GM10248 (cell line): ENCODE data around the gene PKDCC.
"Not testable (repeated sequence)": the region's sequence is repeated elsewhere in the genome, so short reads cannot be mapped to it uniquely, and the experiment has no call there.

Source experiments
- CTCF ChIA-PET: fragments of 300-600 bp; sonication (Branson Sonifier 250); formaldehyde crosslinking; extraction: SDS; loops from one replicate; lab custom pipeline; 2021; ENCODE audit warnings: antibody characterized with exemption; lab: Yijun Ruan, JAX
- POLR2A ChIA-PET: fragments of 350-650 bp; sonication (Branson Sonifier 250); formaldehyde crosslinking; extraction: SDS; loops from one replicate; lab custom pipeline; 2020; ENCODE audit warnings: antibody characterized with exemption; lab: Yijun Ruan, JAX
- DNase-seq: peaks from one replicate; pipeline ENCODE4 v3.0.0; 2012; ENCODE audit errors: extremely low spot score
- CTCF ChIP-seq: IDR thresholded peaks from 2 replicates; pipeline ENCODE4 v1.5.1; 2012; ENCODE audit warnings: mild to moderate bottlenecking, low read depth; ENCODE audit errors: extremely low read depth, missing control alignments, control extremely low read depth

PKDCC gene

DNA sequence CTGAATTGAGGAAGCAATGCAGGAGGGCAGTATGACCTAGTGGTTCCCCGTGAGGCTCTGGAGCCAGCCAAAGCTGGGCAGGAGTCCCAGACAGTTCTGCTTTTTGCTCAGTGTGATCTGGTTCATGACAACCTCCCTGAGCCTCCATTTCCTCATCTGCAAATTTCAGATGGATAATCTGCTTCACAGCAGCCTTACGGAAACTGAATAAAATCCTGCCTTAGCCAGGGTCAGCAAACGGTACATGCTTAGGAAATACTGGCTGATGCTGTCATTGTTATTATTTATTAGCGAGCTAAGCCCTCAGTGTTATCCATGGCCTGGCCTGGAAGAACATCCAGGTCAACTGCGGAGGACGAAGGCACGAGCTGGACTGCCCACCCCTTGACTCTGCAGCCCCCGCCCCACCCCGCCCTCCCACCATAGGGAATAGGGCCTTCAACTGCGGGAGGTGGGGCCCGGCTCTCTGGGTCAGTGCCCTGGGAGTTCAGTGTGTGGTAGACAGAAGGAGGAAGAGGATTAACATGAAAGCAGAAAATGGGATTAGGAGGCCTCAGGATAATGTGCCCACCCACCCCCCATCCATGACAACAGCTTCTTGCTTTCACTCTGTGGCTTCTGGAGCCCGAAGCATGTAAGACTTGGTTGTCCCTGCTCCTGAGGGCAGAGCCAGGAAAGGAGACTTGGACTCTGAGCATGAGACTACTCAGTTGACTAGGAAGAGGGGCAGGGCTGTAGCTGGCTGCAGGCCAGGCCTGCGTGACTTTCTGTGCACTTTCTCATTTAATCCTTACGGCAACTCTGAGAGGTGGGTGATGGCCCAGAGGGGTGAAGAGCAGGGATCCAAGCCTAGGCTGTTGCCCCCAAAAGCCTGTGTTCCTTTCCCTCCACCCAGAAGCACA is 13.1 kb downstream of the PKDCC start:
- POLR2A ChIA-PET, result no interaction called here
- TF ChIP-seq CTCF, result no peak
- DNase-seq, result no peak
- CTCF ChIA-PET, result interaction anchor here (0.9 to 3.1 kb wide), 5 partner anchors 14 to 210 kb away, joined by 3 to 17 read pairs (median 4); no protein-coding TSS in a partner anchor

GRCh38 chr2:42061839-42062238 is 14.0 kb downstream of the PKDCC start:
- POLR2A ChIA-PET, result no interaction called here
- CTCF ChIA-PET, result interaction anchor here (0.9 to 3.1 kb wide), 5 partner anchors 21 to 195 kb away, joined by 3 to 17 read pairs (median 6); no protein-coding TSS in a partner anchor
- TF ChIP-seq CTCF, result no peak
- DNase-seq, result no peak

DNA sequence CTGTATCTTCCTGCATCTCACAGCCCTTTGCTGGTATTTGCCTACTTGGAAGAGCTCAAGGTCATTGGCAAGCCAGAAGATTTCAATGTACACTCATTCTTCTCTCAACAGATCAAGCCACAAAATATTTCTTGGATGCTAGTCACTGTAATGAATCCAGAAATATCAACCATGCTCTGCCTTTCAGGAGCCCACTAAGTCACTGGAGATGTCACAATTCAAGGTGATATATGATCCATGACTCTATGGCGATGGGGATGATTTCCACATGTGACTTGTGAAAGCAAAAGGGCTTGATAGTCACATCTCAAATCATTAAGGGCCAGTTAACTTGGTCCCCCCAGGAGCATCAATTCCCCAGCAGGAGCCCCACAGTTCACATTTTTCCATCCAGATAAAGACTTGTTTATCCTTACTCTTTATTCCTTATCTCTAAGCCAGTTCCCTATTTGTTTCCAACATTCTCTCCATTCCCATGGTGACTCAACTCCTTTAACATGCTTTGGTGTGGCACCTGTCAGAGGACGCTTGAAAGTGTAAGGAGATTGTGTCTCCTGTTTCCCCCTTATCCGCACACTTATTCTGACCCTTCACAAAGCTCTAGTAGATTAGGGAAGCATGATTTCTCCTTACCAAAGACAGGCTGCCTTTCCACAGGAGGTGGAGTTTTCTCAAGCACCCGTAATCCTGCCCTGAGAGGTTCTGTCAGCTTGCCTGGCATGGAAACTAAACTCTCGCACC is 15.8 kb downstream of the PKDCC start:
- no peak for TF ChIP-seq CTCF
- no peak for DNase-seq
- ChIA-PET POLR2A (no interaction called here), CTCF (interaction anchor here (2.1 to 3.1 kb wide), 2 partner anchors 19 to 23 kb away, joined by 6 to 16 read pairs; no protein-coding TSS in a partner anchor)

GRCh38 chr2:42064417-42064942 is 16.7 kb downstream of the PKDCC start:
- ChIA-PET POLR2A (no interaction called here), CTCF (interaction anchor here (1.3 kb wide), 1 partner anchor 71 kb away, joined by 3 read pairs; no protein-coding TSS in a partner anchor)
- no peak for DNase-seq
- TF ChIP-seq CTCF, result no peak

DNA sequence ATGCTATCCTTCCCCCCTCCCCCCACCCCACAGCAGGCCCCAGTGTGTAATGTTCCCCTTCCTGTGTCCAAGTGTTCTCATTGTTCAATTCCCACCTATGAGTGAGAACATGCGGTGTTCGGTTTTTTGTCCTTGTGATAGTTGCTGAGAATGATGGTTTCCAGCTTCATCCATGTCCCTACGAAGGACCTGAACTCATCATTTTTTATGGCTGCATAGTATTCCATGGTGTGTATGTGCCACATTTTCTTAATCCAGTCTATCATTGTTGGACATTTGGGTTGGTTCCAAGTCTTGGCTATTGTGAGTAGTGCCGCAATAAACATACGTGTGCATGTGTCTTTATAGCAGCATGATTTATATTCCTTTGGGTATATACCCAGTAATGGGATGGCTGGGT is 17.9 kb downstream of the PKDCC start:
- POLR2A ChIA-PET, DNase-seq: not testable (repeated sequence)
- CTCF ChIA-PET, result interaction anchor here (1.3 kb wide), 1 partner anchor 72 kb away, joined by 3 read pairs; no protein-coding TSS in a partner anchor

DNA sequence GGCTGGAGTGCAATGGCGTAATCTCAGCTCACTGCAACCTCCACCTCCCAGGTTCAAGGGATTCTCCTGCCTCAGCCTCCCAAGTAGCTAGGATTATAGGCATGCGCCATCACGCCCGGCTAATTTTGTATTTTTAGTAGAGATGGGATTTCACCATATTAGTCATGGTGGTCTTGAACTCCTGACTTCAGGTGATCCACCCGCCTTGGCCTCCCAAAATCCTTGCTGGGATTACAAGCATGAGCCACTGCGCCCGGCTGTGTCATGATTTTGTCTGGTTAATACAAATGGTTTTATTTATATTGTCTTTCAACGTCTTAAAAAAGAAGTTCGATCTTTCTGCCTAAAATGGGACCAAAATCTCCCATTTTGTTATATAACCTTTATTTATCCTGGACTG is 19.2 kb downstream of the PKDCC start:
- DNase-seq, POLR2A ChIA-PET: not testable (repeated sequence)
- CTCF ChIA-PET, result interaction anchor here (1.0 to 2.6 kb wide), 2 partner anchors 20 to 197 kb away, joined by 3 to 10 read pairs; no protein-coding TSS in a partner anchor

GRCh38 chr2:42067521-42067920 is 19.7 kb downstream of the PKDCC start:
- TF ChIP-seq CTCF, result no peak
- CTCF ChIA-PET, result interaction anchor here (0.9 to 2.6 kb wide), 3 partner anchors 19 to 198 kb away, joined by 3 to 10 read pairs (median 3); no protein-coding TSS in a partner anchor
- no peak for DNase-seq
- POLR2A ChIA-PET, result no interaction called here
